Astrocyte of the hippocampus (primary cell): Measurements from ENCODE around the gene ZBTB45.
A peak's percentile ranks its signal among the peaks of the same experiment; 100 is the strongest.

Source experiments
- DNase-seq: peaks from one replicate; pipeline ENCODE4 v3.0.0; 2011; ENCODE audit warnings: low read depth, low spot score

The ZBTB45 gene

DNA sequence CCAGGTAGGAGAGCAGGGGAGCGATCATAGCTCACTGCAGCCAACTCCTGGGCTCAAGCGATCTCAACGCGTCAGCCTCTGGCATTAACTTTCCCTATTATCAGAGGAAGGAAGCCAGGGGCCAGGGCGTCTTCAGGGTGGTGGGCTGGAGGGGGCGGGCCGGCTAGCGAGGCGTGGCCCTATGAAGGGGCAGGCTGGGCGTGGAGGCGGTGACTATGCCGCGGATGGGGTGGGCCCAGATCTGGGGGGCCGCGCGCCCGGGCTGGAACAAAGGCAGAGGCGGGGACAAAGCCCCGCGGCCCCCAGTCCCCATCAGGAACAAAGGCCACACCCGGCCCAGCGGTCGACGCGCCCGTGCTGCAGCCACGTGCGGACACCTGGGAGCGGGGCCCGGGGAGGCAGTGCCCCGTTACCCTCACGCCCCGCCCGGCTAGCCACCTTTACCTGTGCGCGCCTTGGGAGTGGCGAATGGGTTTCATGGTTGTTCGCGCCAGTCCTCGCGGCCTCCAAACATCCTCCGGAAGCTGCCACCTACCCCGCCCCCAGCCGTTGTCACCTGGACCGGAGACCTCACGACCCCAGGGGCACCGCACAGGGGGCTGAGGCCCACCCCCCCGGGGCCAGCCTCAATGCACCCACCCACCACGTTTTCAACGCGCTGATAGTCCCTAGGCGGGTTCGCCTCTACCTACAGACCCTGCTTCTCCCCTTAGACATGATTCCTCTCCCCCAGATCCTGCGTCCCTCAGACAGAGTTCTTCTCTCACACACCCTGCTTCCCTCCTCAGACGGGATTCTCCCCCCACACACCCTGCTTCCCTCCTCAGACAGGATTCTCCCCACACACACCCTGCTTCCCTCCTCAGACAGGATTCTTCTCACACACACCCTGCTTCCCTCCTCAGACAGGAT, 18.9 kb upstream of the ZBTB45 start:
- peak; percentile 61 for DNase-seq

DNA sequence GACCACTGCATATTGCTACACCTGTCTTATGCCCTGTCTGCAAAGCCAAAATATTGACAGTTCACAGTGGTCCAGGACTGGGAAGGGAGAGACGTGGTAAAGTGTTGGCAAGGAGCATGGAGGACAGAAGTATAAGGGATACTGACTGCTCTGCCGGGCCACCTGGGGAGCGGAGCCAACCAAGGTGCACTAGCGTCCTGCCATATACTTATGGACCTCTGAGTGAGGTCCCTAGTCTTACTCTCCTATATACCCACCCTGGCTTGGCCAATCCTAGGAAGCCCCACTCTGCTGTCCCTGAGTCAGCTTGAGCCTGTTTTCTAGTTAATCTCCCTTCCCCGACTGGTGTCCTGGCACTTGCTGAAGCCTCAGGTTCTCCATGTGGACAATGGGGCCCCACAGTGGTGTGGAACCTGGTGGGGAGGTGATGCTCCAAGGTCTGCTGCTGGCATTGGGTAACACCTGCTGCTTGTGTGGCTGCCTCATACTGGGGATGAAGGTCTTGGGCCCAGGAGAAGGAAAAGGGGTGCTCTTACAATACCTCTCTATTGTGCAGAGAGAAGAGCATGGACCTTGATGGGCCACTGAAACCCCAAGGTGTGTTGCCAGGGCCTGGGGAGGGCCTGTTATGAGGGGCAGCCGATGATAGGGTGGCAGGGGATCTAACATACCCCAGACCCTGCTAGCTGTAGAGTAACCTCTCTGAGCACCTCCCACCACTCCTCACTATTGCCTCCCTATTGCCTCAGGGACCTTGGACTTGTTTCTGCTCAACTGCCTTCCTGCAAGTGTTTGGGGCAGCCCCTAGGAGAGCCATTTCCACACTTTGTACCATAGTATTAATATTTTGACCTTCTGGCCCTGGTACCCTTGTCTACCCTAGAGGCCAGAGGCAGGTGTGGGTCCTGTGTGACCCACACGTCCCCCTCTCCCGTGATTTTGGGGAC, 17.5 kb upstream of the ZBTB45 start:
- DNase-seq = no peak

DNA sequence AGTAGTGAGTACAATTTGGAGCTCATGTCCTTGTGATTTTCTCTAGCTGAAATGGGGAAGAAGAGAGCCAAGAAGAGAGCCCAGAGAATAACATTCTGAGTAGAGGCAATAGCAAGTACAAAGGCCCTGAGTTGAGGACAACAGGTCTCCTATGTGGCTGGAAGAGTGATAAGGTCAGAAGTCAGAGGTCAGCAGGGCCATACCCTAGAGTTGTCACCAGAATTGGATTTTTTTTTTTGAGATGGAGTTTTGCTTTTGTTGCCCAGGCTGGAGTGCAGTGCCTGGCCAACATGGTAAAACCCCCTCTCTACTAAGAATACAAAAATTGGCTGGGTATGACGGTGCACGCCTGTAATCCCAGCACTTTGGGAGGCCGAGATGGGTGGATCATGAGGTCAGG, 16.2 kb upstream of the ZBTB45 start:
- no peak for DNase-seq

DNA sequence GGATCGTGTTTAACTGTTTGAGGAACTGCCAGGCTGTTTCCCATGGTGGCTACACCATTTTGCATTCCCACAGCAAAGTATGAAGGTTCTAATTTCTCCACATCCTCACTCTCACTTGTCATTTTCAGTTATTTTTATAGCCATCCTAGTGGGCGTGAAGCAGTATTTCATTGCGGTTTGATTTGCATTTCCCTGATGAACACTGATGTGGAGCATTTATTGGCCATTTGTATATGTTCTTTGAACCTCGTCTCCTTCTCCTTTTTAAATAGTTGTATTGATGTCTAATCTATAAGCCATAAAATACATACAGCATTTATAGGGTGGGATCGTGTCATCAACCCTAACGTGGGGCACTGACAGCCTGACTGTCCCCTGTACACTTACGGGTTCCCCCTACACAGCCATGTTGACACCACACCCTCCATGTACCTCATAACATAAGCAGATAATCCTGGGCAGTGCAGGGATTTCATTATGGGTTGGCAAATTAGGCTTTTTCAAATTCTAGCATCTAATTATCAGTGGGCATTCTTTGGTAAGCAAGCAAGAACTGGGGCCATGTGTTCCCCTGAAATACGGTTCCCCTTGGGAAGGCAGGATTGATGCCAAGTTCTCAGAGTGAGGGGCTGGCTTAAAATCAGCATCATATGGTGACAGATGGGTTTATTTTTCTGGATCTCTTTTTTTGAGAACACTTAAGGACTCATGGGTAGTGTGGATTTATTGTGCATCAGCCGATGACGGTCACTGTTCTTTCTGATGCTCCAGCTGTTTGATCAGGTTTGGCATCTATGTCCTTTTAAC, 11.6 kb upstream of the ZBTB45 start:
- no peak for DNase-seq

DNA sequence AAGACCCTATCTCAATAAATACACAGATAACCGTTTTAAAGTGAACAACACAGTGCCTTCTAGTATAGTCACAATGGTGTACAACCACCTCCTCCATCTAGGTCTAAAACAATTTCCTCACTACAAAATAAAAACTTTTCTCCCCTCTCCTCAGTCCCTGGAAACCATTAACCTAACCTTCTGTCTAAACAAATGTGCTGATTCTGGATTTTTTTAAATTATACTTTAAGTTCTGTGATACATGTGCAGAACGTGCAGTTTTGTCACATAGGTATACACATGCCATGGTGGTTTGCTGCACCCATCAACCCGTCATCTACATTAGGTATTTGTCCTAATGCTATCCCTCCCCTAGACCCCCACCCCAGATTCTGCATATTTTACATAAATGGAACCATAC, 9.8 kb upstream of the ZBTB45 start:
- DNase-seq = no peak

DNA sequence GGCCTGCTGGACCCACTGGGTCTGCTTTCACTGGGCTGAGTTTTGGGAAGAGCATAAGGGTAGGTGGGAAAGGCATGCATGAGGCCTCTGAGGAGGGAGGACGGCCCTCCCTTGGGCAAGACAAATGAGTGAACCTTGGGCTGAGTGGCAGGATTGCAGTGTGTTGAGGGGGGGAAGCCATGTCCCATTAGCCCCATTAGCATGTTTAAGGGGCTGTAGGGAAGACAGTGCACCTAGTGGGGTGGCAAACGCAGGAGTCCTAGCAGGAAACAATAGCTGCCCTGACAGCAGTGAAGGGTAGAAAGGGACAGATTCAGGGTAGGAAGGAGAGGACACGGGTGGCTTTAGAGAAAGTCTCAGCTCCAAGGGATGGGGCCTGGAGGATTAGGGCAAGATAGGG, 3.1 kb upstream of the ZBTB45 start:
- DNase-seq = no peak

DNA sequence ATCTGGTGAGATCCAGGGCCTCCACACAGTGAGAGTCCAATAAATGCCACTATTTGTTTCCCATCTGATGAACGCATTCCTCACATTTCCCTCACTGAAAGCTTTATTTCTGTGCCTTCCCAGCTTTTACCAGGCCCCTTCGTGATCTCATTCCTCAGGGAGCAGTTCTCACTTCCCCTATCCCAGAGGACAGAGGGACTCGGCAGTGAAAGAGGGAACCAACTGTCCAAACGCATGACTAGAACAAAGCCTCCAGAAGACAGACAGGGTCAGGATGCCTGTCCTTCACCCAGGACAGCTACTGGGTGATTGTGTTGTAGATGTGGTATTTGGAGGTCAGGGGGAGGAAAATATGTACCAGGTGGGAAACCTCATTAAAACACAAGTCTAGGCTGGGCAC, 2.0 kb upstream of the ZBTB45 start:
- DNase-seq = no peak

DNA sequence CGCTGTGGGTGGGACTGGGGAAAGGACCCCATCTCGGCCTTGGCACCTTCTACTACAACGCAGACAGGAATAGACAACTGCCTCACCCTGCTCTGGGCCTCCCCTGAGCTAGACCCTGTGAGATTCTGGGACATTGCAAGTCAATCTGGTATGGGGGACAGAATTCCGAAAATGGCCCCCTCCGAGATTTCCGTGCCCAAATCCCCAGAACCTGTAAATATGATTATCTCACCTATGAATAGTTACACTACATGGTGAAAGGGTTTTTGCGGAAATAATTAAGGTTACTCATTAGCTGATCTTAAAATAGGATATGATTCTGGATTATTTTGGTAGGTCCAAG, 618 bp upstream of the ZBTB45 start:
- no peak for DNase-seq

DNA sequence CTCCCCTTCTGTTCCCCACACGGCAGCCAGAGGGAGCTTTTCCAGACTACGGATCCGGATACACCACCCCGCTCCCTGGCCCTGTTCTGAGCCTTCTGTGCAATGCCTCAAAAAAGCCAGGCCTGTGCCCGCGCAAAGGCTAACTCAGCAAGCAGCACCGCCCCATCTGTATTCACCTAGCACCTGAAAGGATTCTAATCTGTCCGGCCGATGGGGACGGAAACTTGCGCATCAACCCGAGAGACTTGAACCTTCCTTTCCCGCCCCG, 589 bp downstream of the ZBTB45 start:
- DNase-seq = peak; percentile 89

DNA sequence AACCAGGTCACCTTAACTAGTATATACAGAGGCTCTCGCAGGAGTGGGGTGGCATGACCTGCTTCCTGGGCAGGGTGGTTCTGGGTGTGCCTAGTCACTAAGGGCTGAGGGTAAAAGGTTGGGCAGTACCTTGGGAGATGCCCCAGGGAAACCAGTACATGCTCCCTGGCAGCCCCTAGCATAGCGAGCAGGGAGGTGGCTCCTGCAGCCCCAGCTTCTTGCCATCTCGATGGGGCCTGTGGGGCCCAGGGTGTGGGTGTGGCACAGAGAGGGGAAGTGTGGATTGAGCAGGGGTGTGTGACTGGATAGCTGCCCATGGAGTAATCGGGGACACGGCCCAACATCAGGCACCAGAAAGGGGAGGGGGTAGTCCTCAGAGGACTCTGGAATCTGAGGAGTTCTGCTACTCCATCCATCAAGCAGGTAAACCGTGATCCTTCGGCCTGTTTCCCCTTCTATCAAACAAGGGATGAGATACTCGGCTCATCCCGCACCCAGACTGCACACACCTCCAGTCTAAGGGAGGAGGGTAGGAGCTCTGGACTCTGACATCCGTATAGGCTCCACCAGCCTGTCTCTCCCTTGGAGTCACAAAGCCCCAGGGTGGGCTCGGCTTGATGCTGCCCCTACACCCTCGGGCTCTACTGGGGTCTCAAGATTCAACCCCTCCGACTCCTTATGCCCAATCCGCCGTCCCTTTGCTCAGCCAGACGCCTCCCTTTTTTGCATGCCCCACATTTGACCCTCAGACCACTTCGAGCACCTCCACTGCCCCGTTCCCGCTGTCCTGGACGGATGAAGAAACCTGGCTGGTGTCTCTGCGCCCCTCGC, 1.1 kb downstream of the ZBTB45 start:
- DNase-seq = no peak

DNA sequence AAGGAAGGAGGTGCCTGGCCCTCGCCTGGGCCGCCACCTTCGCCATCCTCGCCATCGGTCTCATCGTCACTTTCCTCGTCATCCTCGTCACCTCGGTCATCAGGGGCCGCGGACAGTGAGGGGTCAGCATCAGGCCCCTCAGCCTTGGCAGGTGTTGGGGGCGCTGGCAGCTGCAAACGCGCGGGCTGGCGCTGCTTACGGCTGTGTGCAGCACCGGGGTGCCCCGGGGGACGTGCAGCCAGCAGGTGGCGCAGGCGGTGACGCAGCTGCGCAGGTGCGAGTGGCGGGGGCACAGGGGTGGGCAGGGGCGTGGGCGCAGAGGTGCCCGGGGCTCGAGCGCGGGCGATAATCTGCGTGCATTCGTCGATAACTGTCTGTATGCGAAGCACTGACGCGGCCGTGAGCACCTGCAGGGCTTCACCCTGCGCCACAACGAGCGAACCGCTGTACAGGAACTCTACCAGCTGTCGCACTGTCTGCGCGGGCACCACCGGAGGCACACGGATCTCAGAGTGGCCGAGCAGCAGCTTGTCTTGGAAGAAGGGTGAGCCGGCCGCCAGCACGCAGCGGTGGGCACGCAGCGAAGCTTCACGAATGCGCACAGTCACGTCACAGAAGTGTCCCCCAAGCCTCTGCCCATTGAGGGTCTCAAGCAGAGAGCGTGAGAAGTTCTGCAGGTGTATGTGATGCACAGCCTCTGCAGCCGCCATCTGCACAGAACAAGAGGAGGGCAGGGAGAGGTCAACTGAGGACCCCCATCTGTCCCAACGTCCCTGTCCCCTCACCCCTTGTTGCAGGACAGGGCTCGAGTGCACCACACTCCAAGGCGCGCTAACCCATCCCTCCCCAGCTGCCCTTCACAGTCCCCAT, 2.4 kb downstream of the ZBTB45 start:
- DNase-seq = no peak

DNA sequence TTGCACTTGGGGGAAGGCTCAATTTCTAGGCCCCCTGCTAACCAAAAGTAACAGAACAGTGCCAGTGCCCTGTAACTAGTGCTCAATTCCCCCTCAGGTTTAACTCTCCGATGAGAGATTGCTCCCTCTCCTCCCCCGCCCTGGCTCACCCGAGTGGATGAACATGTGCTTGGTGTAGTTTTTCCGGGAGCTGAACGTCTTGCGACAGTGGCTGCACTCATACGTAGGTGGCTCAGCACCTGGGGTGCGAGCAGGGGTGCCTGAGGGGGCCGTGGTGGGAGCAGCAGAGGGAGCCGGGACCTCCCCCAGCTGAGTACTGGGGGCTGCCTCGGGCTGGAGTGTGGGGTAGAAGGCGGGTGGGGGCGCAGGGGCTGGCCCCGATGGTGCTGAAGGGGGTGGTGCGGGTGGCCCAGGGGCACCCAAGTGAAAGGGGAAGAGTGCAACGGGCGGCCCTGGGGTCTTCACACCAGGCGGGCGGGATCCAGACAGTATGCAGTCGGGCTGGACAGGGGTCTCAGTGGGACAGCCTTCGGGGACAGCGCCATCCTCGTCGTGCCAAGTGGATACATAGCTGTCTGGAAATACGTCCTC, 3.3 kb downstream of the ZBTB45 start:
- no peak for DNase-seq

DNA sequence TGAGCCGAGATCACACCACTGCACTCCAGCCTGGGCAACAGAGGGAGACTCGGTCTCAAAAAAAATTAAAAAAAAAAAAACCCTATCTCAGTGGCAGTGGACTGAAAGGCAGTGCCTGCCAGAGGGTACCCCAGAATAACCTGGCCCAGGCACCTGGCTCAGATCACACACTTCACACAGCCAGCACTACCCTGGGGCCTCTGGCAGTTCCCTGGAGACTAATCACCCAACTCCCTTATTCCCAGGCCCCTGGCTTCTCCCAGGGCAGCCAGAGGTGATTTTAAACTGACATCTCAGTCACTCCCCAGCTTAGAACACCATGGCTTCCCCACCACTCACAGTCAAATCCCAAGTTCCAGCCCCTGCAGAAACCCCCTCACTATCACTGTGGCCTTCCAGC, 4.4 kb downstream of the ZBTB45 start:
- no peak for DNase-seq

DNA sequence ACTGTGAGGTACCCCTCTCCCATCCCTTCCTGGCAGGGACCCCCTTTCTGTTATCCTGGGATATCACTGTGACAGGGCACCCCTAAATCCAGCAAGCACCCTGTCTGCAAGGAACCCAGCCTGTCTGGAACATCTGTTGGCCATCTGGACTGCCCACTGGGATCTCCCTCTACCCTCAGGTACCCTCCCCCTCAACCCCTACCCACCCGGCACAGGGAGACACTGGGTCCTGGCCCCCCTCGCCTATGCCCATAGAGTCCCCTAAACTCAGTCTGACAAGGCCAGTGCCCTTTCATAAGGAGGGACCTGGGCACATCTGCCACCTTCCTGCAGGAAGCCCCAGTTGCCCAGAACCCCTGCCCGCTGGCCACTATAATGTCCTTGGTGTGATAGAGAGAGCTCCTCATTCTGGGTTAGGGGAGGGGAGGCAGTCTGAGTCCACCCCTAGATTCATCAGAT, 5.0 kb downstream of the ZBTB45 start:
- no peak for DNase-seq

DNA sequence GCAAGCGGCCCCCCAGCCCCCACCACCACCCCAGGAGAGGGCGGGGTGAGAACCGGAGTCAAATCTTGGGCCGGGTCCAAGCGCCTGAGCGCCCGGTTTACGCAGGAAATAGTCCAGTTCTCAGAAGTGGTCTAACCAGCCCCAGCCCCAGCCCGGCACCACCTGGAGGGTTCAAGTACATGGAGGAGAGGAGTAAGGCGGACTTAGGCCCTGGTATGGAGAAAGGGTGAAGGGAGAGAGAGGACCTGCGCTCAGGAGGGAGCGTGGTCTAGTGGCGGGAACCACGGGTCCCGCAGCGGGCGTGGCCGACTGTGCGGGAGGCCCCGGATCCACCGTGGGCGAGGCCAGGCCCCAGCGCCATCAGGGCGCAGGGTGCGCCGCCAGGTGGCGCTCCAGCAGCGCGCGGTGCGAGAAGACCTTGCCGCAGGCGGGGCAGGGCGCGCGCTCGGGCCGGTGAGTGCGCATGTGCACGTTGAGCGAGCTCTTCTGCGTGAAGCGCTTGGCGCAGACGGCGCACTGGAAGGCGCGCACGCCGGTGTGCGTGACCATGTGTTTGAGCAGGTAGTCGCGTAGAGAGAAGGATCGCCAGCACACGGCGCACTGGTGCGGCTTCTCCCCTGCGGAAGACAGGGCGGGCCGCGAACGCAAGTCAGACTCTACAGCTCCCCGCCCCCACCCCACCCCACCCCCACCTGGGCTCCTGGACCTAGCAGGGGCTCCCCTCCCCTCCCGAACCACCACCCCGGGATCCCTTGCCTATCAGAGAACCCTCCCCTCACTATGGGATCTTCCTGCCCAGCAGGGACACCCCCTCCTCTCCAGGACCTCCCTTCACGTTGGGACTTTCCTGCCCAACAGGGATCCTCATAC, 5.7 kb downstream of the ZBTB45 start:
- peak; percentile 96 for DNase-seq

DNA sequence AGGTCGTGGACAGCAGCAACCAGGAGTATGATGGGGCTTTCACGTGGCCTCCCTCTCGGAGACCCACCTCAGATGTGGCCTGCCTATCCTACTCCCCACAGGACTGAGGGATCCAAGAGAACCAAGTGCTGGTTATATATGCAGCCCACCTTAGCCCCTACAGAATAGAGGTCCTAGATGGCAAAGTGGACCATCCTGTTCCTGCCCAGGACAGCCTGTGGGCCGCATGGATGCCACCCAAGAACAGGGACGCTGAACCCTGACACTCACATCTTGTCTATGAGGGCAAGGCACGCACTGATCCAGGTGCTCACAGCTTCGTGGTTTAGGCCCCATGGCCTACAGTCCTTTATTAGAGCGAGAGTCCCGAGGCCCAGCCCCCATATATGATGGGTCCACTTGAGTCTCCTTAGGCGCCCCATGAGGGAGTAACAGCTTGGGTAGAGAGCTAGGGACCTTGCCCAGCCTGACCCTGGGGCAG, 6.4 kb downstream of the ZBTB45 start:
- DNase-seq = no peak

DNA sequence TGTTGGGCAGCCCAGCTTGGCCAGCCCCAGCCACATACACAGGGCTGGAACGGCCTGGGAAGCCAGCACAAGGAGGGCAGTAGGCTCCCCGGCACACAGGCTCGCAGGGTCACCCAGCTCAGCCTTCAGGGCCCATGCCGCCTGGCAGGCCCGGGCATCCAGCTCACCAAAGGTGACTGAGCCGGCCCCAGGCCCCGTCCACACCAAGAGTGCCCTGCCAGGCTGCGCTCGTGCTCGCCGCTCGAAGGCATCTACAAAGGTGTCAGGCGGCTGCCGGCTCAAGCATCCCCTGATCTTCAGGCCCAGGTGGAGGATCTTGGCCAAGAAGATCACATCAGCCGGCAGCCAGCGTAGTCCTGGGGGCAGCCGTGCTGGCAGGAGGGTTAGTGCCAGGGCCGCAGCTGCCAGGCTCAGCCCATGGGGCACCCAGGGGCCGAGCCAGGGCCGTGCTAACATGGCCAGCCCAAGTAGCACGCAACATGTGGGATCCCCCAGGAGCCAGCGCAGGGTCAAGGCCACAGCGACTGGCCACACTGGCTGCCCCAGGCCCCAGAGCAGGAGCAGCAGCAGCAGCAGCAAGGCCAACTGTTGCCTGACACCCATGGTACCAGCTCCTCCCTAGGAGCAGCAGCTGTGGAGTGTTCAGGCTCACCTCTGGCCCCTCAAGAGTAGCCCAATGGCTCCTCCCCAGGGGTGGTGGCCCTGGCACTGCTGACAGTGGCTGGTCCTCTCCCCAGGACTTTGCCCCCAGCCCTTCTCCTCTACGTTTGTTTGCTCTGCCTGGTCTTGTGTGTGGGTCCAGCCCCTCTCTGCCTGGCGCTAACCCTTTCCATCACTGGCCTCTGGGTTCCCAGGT, 8.0 kb downstream of the ZBTB45 start, which contains the start of gene SLC27A5:
SLC27A5 (minus strand) TSS at position 640 of the 856 bp plus-strand sequence; CDS start at position 603, 37 bp downstream.
- DNase-seq = no peak
